GM21423 (cell line): ENCODE results near the gene SNED1.

Experiments used
- ATAC-seq: cut with Tn5 transposase; IDR thresholded peaks from one replicate; pipeline ENCODE4 v1.9.1; 2021; ENCODE audit warnings: mild to moderate bottlenecking, moderate library complexity; ENCODE audit not compliant: unreplicated experiment

The SNED1 gene

DNA sequence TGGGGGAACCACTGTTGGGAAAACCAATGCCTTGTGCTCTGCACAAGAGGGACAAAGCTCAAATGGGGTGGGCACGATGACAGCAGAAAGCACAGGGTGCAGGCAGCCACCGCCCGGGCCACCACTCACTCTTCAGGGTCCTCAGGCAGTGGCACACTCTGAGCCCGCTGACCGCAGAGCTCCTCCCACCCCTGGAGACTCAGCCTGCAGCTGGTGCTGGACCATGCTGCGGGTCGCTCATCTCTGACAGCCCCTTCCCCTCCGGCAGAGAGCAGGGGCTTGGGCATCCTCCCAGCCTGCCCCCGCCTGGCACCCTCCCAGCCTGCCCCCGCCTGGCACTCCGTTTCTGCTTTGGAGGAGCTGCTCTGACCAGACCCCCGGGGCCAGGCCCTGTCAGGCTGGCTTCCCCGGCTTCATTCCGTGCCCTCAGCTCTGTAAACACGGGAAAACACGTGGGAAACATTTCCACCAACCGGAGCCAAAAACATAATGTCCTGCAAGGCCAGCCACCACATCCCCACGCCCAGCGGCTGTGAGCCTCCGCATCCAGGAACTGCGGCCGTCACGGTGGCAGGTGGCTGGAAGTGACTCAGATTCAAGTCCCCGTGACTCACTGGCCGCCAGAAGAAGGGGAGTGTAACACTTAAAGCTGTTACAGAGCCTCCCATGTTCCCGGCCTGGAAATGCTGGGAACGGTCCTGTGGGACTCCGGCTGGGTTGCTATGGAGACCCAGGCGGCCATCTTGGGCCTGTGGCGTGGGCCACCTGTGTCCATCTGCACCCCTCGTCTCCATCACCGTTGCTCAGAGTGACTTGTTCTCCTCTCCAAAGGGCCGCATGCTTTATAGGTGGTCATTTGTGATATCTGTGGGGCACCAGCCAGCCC, 6.8 kb upstream of the SNED1 start:
- no peak for ATAC-seq

DNA sequence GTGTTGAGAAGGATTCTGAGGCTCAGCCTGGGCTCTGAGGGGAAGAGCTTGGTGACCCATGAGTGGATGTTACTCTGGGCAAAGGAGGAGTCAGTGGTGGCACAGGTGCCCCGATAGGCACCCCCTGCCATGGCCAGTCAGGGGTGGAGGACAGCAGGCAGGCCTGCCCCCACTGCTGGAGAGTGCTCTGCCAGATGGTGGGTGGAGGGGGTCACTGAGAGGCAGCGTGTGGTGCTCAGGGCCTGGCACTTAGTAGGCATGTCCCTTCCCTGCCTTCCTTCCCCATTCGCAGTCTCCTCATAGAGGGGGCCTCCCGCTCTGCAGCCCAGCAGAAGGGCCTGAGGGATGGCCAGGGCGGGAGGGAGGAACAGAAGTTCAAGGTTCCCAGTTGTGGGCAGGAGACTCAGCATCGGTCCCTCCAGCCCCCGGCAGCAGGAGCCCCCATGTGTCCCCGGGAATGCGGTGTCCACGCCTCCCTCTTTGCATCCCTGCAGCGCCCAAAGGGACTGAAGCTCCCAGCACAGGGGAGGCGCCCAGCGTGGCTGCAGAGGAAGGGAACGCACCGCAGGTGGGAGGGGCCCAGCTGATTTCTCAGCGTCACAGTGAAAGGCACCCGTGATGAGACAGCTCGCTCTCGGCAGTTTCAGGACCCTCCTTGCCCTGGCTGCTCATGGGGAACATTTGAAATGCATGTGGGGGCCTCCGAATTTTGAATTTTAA, 5.7 kb upstream of the SNED1 start:
- ATAC-seq = no peak

DNA sequence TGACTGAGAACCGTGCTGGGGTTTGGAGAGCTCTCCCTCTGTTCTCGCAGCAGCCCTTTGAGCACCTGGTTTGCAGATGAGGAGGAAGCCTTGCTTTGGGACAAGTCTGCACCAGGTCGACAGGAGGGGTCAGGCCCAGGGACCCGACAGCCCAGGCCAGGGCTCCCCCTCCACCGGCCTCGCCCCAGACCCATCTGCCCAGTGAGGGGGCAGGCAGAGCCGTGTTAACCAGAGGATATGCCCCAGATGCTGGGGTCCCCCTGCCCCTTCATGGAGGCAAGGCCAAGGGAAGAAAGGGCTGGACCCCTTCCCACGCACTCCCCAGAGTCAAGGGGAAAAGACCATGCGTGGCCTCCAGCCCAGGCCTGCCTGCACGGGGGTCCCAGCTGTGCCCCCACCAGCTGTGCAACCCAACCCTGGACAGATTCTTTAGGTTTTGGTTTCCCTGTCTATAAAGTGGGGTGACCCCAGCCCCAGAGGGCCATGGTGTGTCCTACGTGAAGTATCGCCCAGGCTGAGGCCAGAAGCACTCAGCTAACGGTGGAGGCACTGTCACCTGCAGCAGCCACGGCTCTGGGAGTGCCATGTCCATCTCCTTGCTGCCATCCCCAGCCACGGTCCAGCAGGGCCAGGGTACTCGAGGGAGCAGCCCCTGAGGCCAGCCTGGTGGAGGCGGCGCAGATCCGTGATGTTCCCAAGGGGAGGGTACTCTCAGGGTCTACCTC, 4.8 kb upstream of the SNED1 start:
- ATAC-seq = no peak

DNA sequence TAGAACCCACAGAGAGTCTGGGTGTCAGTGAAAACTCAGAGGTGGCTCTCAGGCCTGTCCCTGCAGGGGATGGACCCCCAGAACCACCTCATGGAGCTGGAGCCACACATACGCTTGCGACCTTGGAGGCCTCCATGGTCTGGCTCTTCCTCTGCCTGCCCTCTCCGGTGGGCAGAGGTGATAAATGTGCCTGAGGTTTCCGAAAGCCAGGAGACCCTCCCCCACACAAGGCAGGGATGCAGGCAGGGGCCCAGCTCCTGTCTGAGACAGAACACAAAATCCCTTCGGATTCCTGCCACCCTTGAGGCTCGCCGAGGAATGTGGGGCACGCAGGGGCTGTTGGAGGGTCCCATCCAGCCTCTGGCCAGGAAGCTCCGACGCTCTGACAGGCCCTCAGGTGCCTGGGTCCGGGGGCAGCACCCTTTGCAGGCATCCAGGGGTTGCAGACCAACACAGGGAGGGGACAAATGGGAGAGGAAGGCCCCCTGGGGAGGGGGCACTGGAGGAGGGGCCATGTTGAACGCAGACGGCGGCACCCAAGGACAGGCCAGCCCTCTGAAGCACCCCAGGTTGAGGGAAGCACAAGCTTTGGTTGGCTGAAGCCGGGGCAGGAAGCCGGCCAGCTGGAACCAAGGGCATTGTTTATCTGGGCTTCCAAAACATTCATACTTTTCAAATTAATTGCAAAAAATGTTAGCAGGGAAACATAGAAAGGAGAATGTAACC, 4.1 kb upstream of the SNED1 start:
- no peak for ATAC-seq

DNA sequence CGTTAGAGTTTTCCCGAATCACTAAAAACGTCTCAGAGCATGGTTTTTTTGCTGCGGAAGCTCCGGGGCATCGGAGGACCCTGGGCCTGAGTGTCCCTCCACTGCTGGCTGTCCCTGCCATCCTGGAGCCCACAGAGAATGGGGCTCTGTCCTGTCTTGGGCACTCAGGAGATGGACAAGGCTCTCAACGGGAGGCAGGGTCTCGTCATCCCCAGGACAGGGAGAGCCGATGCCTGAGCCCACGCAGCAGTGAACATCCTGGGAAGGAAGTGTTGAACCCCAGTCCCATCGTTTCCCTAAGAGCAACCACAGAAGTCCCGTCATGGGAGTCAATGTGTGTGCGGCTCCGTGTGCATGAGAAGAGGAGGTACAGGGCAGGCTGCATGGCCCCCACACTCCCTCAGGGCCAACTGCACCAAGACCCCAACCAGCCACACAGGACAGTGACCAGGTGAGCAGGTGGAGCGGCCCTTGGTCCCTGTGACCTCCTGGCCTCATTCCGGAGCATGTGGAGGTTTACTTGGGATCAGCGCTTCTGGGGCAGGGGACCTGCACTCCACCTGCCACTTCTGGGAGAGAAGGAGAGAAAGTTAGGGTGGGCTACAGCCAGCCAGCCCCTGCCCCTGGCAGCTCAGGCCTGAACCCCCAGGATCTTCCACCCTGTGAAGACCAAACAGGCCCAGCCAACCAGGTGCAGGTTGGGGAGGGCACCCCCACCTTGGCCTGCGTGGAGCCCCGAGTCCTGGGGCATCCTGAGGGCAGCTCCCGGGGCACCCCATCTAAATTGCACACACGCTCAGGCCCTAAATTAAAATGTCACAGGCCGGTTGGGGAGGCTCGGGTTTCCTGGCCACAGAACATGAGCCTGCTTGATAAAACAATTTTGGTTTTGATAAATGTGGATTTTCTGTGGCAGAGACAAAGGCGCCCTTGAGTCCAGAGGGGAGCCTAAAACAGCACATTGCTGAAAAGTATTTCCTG, 3.1 kb upstream of the SNED1 start:
- no peak for ATAC-seq

DNA sequence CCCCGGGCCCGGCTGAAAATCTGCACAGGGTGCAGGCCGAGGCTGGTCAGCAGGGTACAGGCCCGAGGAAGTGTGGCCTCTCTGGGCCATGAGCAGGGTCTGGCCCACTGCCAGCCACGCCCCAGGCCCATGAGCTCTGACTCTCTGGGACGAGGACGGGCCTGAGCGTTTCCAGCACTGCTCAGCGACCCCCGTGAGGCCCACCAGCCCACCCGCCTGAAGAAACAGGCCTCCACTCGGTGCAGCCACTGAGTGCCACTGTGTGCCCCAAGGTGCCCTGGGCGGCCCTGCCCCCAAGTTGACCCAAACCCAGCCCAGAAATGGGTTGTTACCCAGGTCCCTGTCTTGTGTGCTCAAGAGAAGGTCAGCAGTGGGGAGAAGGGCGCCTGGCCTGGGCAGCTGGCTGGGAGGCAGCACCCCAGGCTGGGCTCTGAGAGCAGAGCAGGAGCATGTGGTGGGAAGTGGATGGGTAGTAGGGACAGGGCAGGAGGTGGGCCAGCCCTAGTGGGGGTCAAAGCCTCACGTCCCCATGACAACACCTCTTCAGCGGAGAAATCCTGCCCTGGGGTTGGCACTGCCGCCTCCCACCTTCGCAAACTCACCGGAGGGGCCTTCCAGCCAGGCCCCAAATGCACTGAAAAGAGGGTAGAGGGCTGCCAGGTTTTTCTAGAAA, 2.1 kb upstream of the SNED1 start:
- ATAC-seq = no peak

DNA sequence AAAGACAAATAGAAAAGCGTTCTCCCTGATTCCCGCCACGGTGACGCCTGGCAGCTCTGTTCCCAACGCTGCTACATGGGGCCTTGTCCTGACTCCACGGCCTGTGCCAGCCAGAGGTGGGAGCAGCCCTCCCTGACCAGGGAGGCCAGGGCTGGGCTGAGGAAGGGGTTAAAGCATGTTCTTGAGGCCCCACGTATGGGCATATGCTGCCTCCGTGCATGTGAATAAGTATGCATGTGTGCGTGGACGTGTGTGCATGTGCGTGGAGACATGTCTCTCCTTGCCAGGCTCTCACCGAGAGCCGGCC, 1.6 kb upstream of the SNED1 start:
- ATAC-seq = no peak

DNA sequence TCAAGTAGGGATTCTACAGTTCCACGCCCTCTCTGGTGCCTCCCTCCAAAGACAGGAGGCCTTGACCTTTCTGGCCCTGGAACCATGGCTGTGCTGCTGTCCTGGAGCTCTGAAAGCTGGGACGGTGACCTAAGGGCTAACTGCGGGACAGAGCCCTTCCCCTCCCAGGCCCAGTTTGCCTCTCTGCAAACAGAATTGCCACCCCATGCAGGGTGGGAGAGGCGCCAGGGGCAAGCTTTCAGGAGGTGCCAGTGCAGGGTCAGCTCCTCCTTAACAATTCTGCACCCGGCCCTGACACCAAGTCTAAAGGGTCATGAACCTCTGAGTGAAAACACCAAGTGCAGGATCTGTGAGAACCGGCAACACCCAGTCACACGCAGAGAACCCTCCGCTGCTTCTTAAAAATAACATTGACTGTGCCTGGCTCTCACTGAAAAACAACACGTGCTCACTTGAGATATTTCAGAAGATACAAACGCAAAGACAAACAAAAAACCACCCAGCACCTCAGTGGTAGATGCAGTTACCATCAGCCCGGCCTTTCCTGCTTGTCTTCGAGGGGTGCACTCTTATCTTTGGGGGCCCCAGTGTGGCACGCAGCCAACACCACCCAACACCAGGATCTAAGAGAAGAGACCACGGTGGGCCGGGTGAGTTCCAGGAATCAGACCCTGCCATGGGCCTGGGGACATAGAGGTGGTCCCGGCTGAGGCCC, 1.1 kb upstream of the SNED1 start:
- ATAC-seq = no peak

DNA sequence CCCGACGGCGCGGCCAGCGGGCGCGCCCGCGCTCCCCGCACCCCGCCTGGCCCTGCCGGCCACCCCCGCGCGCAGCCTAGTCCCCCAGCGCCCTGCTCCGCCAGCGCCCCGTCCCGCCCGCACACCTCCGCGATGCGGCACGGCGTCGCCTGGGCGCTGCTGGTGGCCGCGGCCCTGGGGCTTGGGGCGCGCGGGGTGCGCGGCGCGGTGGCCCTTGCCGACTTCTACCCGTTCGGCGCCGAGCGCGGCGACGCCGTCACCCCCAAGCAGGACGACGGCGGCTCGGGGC, 232 bp downstream of the SNED1 start:
- ATAC-seq = no peak

DNA sequence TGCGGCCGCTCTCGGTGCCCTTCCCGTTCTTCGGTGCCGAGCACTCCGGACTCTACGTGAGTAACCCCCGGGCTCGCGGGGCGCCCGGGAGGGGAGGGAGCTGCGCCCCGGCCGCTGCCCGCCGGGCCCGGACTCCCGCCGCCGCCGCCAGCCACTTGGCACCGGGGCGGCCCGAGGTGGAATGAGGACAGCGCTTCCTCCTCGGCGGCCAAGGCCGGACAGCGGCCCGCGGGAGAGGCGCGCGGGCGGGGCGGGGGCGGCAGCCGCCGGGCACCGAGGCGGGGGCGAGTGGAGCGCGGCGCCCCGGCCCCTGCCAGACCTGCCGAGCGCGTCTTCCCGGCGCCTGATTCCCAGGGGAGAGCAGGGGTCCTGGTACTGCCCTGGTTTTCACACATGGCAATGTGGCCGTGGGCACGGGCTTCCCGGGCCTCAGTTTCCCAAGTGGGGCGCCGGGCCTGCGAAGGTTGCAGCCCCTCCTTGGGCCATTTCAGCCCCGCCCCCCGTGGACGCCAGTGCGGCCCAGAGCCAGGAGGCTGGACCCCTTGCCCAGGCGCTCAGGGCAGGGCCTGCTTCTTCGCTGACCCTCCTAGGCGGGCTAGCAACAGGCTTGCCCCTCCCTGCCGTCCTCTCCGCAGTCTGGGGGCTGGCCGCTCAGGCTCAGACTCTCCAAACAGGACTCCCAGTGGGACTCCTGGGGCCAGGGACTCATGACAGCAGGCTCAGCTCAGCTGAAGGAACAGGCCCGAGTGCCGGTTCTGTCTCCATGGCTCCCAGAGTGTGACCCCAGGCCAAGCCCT, 775 bp downstream of the SNED1 start:
- no peak for ATAC-seq

DNA sequence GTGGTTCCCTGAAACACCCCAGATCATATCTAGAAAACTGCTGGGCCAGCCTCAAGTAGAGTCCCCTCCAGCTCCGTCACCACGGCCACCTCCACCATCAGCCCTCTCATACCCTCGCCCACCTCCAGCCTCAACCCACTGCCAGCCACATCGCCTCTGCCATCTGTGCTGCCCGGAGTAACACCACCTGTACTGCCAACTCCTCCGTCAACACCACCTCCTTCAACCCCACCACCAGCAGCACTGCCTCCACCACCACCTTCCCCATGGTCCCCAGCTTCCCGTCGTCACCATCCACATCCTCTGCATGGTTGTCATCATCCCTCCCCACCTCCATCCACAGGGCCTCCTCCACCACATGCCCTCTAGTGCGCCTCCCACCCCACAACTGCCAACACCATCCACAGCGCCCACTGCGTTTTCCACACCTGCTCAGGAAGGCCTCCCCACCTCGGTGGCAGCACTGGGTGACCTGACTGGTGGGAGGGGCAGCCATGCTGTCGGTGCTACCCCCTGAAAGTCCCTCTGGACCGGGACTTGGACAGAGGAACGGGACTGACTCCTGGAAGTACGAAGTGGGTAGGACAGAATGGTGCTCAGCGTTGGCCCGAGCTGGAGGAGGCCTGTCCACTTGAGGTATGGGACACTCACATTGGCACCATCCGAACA, 1.6 kb downstream of the SNED1 start:
- no peak for ATAC-seq

DNA sequence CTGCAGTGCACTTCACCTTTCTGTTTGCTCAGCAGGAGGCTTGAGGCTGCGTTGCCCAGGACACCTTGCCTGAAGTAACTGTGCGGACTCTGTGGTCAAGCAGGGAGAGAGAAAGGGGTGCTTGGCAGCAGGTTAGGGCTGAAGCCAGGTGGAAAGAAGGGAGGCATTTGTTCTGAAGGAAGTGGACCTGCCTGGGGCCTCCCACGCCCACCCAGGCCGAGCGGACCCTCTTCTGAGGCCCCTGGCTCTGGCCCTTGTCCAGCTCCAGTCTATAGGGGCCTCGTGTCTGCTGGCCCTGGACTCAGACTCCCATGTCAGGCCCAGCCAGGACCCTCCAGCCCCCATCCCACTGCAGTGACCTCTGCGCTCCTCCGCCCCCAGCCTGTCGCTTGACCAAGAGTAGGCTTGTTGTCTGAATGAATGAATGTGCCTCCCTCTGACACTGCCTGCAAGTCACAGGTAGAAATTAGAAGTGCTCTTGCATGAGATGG, 2.5 kb downstream of the SNED1 start:
- ATAC-seq = no peak

DNA sequence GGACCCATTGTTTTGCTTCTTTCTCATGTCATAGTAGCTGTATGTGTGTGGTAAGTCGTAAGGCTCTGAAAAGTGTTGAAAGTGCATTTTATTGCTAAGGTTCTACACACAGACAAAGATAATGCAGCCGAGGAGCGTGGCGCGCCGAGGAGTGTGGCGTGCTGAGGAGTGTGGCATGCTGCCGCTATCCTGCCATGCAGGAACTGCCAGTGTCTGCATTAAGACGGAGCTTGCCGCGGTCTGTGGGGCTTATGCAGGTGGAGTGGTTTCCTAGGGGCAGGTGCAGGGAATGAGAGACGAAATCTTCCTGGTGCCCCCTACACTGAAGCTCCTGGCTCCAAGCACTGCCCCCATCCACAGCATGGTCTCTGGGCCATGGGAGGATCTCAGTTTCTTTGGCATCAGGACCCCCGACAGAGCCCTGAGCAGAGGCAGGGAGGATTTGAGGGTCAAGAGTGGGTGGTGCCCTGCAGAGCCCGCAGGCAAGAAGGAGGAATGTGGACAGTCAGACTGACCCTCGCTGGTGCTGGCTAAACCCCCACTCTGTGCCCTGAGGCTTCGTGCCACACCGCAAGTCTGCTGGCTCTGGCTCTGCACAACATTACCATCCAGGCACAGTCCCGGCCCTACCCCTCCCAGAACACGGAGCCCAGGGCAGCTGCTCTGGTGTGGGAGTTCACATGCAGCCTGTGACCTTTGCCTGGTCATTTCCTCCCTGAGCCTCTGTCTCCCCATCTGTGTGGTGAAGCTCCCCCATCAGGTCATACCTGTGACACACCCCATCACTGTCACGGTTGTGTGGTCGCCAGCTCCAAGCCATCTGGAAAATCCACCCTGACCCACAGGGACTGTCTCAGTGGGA, 3.2 kb downstream of the SNED1 start:
- no peak for ATAC-seq

DNA sequence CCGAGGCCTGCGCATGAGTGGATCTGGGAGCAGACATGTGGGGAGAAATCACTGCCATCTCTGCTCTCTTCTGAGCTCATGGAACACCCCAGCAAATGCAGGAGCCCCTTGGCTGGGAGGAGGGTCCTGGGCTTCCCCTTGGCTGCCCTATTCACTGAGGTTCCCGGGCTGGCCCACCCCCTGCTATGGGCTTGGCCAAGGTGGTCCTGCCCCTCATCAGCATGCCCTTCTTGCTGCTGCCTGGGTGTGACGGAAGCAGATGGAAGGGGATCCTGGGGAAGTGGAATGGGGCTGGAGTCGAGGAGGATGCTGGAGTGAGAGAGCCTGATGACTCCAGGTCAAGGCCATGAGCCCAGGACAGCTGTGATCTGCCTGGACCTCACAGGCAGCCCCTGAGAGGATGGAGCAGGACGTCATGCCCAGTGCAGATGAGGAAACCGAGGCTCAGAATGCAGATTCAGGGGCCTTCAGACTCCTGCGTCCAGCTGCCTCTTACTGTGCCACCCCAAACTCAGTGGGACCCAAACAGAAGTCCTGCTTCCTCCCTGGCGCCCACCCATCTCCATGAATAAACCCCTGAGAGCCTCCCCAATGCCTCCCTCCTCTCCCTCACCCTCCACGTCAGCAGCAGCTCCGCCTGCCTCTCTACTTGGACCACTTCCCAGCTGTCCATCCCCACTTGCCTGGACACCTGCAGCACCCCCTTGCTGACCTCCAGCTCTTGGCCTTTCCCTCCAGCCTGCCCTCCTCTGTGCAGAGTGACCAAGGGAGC, 4.0 kb downstream of the SNED1 start:
- no peak for ATAC-seq

DNA sequence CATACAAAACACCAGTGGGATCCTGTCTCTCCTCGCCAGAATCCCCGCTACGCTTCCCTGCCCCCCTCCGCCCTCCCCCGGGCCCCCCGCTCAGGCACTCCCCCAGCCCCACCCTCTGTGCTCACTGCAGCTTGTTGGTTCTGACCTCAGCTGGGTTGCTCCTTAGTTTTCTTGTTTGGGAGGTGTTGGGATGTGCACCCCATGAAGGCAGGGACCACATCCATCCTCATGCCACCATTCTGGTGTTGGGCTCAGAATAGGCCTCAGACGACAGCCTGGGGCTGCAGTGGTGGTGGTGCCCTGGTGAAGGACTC, 4.6 kb downstream of the SNED1 start:
- no peak for ATAC-seq

DNA sequence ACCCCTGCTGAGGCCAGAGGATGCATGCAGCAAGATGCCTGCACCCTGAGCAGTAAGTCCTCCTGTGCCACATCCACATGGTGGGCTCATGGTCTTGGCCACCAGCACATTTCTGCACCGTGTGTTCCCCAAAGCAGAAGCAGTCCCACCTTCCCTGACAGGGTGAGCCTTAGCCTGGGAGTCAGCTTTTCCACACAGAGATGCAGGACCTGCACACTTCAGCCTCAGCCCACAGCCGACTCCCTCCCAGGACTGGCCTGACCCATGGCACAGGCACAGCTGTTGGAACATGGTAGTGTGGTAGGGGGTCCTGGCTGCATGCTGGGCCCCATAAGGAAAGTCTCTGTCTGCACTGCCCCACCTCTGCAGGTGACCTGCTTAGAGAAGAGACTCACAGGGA, 5.0 kb downstream of the SNED1 start:
- no peak for ATAC-seq
